GM12878 (cell line): Measurements from ENCODE around the gene STRIP2. TPM values are rescaled to one million over a fixed set of nuclear protein-coding genes. Genes with fewer than 3 reads are reported as not detected.

Experiments
- ATAC-seq: fragments of 200-7000 bp; cut with Tn5 transposase; 3 replicates; pipeline ENCODE4 v1.9.1; 2020; ENCODE audit warnings: mild to moderate bottlenecking, moderate library complexity
- BruUV-seq: library from RNA; stranded (reverse); fragments of 400-500 nt; replicated peaks from 2 replicates; lab custom pipeline; 2021; lab: Mats Ljungman, UMichigan
- CTCF ChIA-PET: fragments of 300-600 bp; sonication (Branson Sonifier 250); formaldehyde crosslinking; extraction: SDS; loops from one replicate; lab custom pipeline; 2021; ENCODE audit warnings: inconsistent platforms; lab: Yijun Ruan, JAX
- POLR2A ChIA-PET: fragments of 350-600 bp; formaldehyde crosslinking; extraction: SDS; loops from one replicate; lab custom pipeline; 2021; ENCODE audit warnings: inconsistent platforms; lab: Charles Lee
- RAD21 ChIA-PET: fragments of 300-600 bp; sonication (Branson Sonifier 250); formaldehyde crosslinking; loops from one replicate; lab custom pipeline; 2023; ENCODE audit warnings: antibody characterized with exemption; ENCODE audit not compliant: unreplicated experiment; lab: Charles Lee
- SMC1A ChIA-PET: fragments of 300-600 bp; sonication (Branson Sonifier 250); formaldehyde crosslinking; loops from one replicate; lab custom pipeline; 2023; ENCODE audit not compliant: unreplicated experiment, uncharacterized antibody; lab: Charles Lee
- DNase-seq: peaks from one replicate; pipeline ENCODE4 v3.0.0-alpha.2; 2011; ENCODE audit warnings: low read depth, low spot score
- FAIRE-seq: peaks from 3 replicates; lab custom pipeline; 2011; peaks lifted over from hg19 to GRCh38; lab: Jason Lieb, UNC
- H2AFZ ChIP-seq: 2 replicates; pipeline ENCODE4 v1.6.0; 2011; ENCODE audit warnings: low read depth, low read length, control low read depth; ENCODE audit not compliant: control insufficient read depth
- H3K27ac ChIP-seq: 2 replicates; pipeline ENCODE4 v1.5.1; 2011; ENCODE audit warnings: control low read depth; ENCODE audit not compliant: control insufficient read depth, insufficient read depth
- H3K27me3 ChIP-seq, 2 experiments: replicated peaks in 1 of 2; 2 replicates each; pipeline versions ENCODE4 v1.6.0 to v1.6.1; 2011; ENCODE audit warnings: low read length in 1 of 2; ENCODE audit not compliant: control insufficient read depth in 2 of 2, insufficient read depth in 2 of 2
- H3K36me3 ChIP-seq, 2 experiments: 2 replicates each; pipeline ENCODE4 v1.5.1; 2011; ENCODE audit warnings: low read length in 1 of 2; ENCODE audit not compliant: control insufficient read depth in 2 of 2, insufficient read depth in 2 of 2
- H3K4me1 ChIP-seq: 2 replicates; pipeline ENCODE4 v1.6.1; 2011; ENCODE audit warnings: mild to moderate bottlenecking, low read length, moderate library complexity, mixed read lengths; ENCODE audit not compliant: control insufficient read depth, insufficient read depth
- H3K4me2 ChIP-seq: 2 replicates; pipeline ENCODE4 v1.6.0; 2011; ENCODE audit warnings: control low read depth; ENCODE audit not compliant: control insufficient read depth, insufficient read depth
- H3K4me3 ChIP-seq: fragments of 200-600 bp; sonication (generic); 2 replicates; pipeline ENCODE4 v1.5.1; 2016
- H3K79me2 ChIP-seq: 2 replicates; pipeline ENCODE4 v1.6.0; 2011; ENCODE audit warnings: low read length; ENCODE audit not compliant: control insufficient read depth, insufficient read depth
- H3K9ac ChIP-seq: 2 replicates; pipeline ENCODE4 v1.8.0; 2011; ENCODE audit warnings: low read length, control low read depth, mixed read lengths; ENCODE audit not compliant: control insufficient read depth, insufficient read depth
- H3K9me3 ChIP-seq: replicated peaks from 3 replicates; pipeline ENCODE4 v1.5.1; 2011; ENCODE audit warnings: mild to moderate bottlenecking, low read length; ENCODE audit not compliant: control insufficient read depth, insufficient read depth
- H4K20me1 ChIP-seq: 2 replicates; pipeline ENCODE4 v1.6.0; 2011; ENCODE audit not compliant: control insufficient read depth, insufficient read depth
- BHLHE40 ChIP-seq, 2 experiments: fragments of 450-650 bp in 1 of 2; IDR thresholded peaks; 2 replicates each; pipeline ENCODE4 v1.6.1; 2011 to 2017; ENCODE audit warnings: low read depth in 2 of 2, borderline replicate concordance in 1 of 2, improper control_type of control experiment in 1 of 2, low read length in 1 of 2, mild to moderate bottlenecking in 1 of 2
- HDAC2 ChIP-seq: fragments of 200-600 bp; sonication (generic); IDR thresholded peaks from 2 replicates; pipeline ENCODE4 v1.6.1; 2017
- KAT2A ChIP-seq: conservative IDR thresholded peaks from 2 replicates; pipeline ENCODE4 v1.6.1; 2011; ENCODE audit warnings: low read depth, low read length; ENCODE audit not compliant: control insufficient read depth
- MLLT1 ChIP-seq: fragments of 450-650 bp; IDR thresholded peaks from 2 replicates; pipeline ENCODE4 v1.6.1; 2016; ENCODE audit warnings: mild to moderate bottlenecking
- NFIC ChIP-seq: IDR thresholded peaks from 2 replicates; pipeline ENCODE4 v1.6.1; 2012; ENCODE audit warnings: low read depth, mild to moderate bottlenecking, inconsistent platforms, low read length, moderate library complexity
- NFYB ChIP-seq: IDR thresholded peaks from 2 replicates; pipeline ENCODE4 v1.6.1; 2011; ENCODE audit warnings: low read depth, mild to moderate bottlenecking, low read length, improper control_type of control experiment, moderate library complexity; ENCODE audit not compliant: insufficient read depth
- NRF1 ChIP-seq: conservative IDR thresholded peaks from 2 replicates; pipeline ENCODE4 v1.6.1; 2011; ENCODE audit warnings: mild to moderate bottlenecking, low read depth, low read length, improper control_type of control experiment
- PAX8 ChIP-seq: fragments of 450-650 bp; IDR thresholded peaks from 2 replicates; pipeline ENCODE4 v1.6.1; 2017; ENCODE audit warnings: mild to moderate bottlenecking, moderate library complexity
- SKIL ChIP-seq: fragments of 450-650 bp; IDR thresholded peaks from 2 replicates; pipeline ENCODE4 v1.6.1; 2017; ENCODE audit warnings: mild to moderate bottlenecking, low read depth, inconsistent platforms; ENCODE audit not compliant: poor library complexity, severe bottlenecking
- SREBF2 ChIP-seq: IDR thresholded peaks from 2 replicates; pipeline ENCODE4 v1.6.1; 2012; ENCODE audit warnings: mild to moderate bottlenecking, low read length
- STAT3 ChIP-seq: IDR thresholded peaks from 2 replicates; pipeline ENCODE4 v1.6.1; 2011; ENCODE audit warnings: low read depth, low read length, improper control_type of control experiment
- TCF12 ChIP-seq: IDR thresholded peaks from 2 replicates; pipeline ENCODE4 v1.6.1; 2011; ENCODE audit warnings: low read depth, mild to moderate bottlenecking, low read length
- WGBS: methylation state at CpG from one replicate; pipeline ENCODE4 v1.1.6; 2016; ENCODE audit warnings: low lambda C conversion rate; ENCODE audit not compliant: insufficient replicate concordance, insufficient coverage; ENCODE audit errors: missing lambda C conversion rate; 5-methylcytosine and 5-hydroxymethylcytosine counted together
- in situ Hi-C: fragments of 300-500 bp; cut with MboI; formaldehyde crosslinking; loops from 9 replicates; pipeline ENCODE4 v1.14.3; 2018; ENCODE audit warnings: mixed read lengths
- intact Hi-C: fragments of 100-400 bp; cut with micrococcal nuclease; formaldehyde crosslinking; loops from one replicate; pipeline ENCODE4 v1.14.2; 2022; ENCODE audit not compliant: unreplicated experiment
- polyA plus RNA-seq, 11 experiments: library from polyadenylated mRNA; depleted of rRNA in 4 of 11; unstranded in 6 of 11; stranded (reverse) in 5 of 11; fragments of >200 nt; fragmentation: Nextera tagmentation in 4 of 11; fragmentation: Illumina TruSeq in 1 of 11; extraction: Ambion mirVana in 4 of 11; extraction: Trizol in 1 of 11; gene quantifications; 1 replicate in 1 of 11; 2 replicates in 10 of 11; pipeline versions ENCODE4 v1.2.1 to v1.2.3, GENCODE V29; 2011 to 2016; ENCODE audit warnings: inconsistent platforms in 2 of 11, missing spikeins in 2 of 11, low read depth in 1 of 11
- total RNA-seq, 4 experiments: library from RNA; depleted of rRNA in 3 of 4; stranded (reverse); fragments of >200 nt in 3 of 4; fragmentation: Illumina TruSeq in 1 of 4; extraction: Trizol in 1 of 4; gene quantifications; 2 replicates each; pipeline versions ENCODE4 v1.2.1 to v1.2.3, GENCODE V29; 2013 to 2021
- TF ChIP-seq, protein P1 (sequence below): IDR thresholded peaks from 2 replicates; pipeline ENCODE4 v1.6.1; 2011; ENCODE audit warnings: low read depth, mild to moderate bottlenecking, low read length, moderate library complexity, borderline replicate concordance; ENCODE audit errors: extremely low read depth
- TF ChIP-seq, protein P2 (sequence below): fragments of 450-650 bp; conservative IDR thresholded peaks from 2 replicates; pipeline ENCODE4 v1.6.1; 2017; ENCODE audit warnings: mild to moderate bottlenecking, moderate library complexity
- TF ChIP-seq, protein P3 (sequence below): IDR thresholded peaks from 2 replicates; pipeline ENCODE4 v1.6.1; 2011; ENCODE audit warnings: borderline replicate concordance, low read depth, mild to moderate bottlenecking, moderate library complexity, mixed read lengths, low read length; ENCODE audit not compliant: insufficient read depth; ENCODE audit errors: extremely low read length

Gene STRIP2
- total and polyA plus RNA-seq, 10 of the 15 experiments (the other 5 are each of a cell fraction or from before 2014, with no cell fraction given), result 0.48 to 5.8 (median 1.8) TPM

DNA sequence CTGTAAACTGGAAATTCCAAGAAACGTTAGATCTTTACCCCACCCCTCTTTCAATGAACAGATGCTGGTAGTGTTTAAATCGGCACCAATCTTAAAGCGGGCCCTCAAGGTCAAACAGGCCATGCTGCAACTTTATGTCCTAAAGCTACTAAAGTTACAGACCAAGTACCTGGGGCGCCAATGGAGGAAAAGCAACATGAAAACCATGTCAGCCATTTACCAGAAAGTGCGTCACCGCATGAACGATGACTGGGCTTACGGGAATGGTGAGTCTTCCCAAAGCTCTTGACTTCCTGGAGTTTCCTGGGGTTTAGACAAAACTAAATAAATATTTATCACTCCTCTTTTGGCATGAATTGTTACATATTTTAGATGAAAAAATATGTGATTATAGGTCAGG, 48.5 kb downstream of the STRIP2 start (continued):
- TF ChIP-seq BHLHE40 (IDR thresholded peaks at IDR 0.05; ENCODE audit: borderline replicate concordance in 1 of 2, low read depth in 2 of 2, low read length in 1 of 2) (no peak), NFYB (no peak)
- TF ChIP-seq, protein P1, sequence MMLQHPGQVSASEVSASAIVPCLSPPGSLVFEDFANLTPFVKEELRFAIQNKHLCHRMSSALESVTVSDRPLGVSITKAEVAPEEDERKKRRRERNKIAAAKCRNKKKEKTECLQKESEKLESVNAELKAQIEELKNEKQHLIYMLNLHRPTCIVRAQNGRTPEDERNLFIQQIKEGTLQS, result no peak

DNA sequence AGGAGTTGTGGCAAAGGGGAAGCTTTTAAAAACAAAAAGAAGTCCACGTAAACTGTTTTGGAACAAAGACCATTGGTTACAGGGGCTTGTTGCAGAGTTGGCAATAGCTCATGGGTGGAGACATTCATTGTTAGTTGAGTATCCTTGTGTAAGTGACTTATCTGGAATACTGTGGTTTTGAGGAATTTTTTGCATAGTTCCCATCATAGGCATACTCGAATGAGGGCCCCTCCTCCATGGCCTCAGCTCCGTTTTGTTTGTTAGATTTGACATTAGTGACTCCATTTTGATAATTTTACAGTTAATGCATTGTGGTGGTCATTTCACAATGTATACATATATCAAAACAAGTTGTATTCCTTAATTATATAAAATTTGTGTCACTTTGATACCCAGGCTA, 55.3 kb downstream of the STRIP2 start:
- no TSS peak for BruUV-seq
- Histone ChIP-seq H3K27me3 (no peaks in the 10 kb centered on the region), H2AFZ (no peak overlapping the region), H3K36me3 (no peaks in the 10 kb centered on the region), H3K27ac (no peak overlapping the region), H4K20me1 (no peaks in the 10 kb centered on the region), H3K4me3 (no peak overlapping the region), H3K4me1 (peaks cover 4% of the 10 kb centered on the region; the same call in 1 of the 2 replicates), H3K4me2 (no peak overlapping the region), H3K79me2 (no peaks in the 10 kb centered on the region), H3K9ac (no peak overlapping the region), H3K9me3 (no peaks in the 10 kb centered on the region)
- WGBS, result 86% methylated on average over 3 of the region's 3 CpGs
- DNase-seq, result no peak
- SMC1A ChIA-PET, result interaction anchor here (0.9 kb wide), 1 partner anchor 19 kb away, joined by 4 read pairs; no protein-coding TSS in a partner anchor
- in situ Hi-C loops (no loop called here), intact Hi-C loops (no loop called here)
- CTCF ChIA-PET, result no interaction called here
- no peak for ATAC-seq
- no peak for FAIRE-seq
- RAD21 ChIA-PET, result no interaction called here
- POLR2A ChIA-PET, result no interaction called here
- no peak for TF ChIP-seq HDAC2
- no peak for TF ChIP-seq TCF12
- no peak for TF ChIP-seq STAT3
- TF ChIP-seq, protein P2, sequence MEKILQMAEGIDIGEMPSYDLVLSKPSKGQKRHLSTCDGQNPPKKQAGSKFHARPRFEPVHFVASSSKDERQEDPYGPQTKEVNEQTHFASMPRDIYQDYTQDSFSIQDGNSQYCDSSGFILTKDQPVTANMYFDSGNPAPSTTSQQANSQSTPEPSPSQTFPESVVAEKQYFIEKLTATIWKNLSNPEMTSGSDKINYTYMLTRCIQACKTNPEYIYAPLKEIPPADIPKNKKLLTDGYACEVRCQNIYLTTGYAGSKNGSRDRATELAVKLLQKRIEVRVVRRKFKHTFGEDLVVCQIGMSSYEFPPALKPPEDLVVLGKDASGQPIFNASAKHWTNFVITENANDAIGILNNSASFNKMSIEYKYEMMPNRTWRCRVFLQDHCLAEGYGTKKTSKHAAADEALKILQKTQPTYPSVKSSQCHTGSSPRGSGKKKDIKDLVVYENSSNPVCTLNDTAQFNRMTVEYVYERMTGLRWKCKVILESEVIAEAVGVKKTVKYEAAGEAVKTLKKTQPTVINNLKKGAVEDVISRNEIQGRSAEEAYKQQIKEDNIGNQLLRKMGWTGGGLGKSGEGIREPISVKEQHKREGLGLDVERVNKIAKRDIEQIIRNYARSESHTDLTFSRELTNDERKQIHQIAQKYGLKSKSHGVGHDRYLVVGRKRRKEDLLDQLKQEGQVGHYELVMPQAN, result no peak
- TF ChIP-seq NFIC, result no peak
- no peak for TF ChIP-seq SKIL
- TF ChIP-seq MLLT1, result no peak
- TF ChIP-seq KAT2A, result no peak
- TF ChIP-seq, protein P3, sequence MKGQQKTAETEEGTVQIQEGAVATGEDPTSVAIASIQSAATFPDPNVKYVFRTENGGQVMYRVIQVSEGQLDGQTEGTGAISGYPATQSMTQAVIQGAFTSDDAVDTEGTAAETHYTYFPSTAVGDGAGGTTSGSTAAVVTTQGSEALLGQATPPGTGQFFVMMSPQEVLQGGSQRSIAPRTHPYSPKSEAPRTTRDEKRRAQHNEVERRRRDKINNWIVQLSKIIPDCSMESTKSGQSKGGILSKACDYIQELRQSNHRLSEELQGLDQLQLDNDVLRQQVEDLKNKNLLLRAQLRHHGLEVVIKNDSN, result no peak
- TF ChIP-seq SREBF2, result no peak
- TF ChIP-seq PAX8, result no peak
- TF ChIP-seq NRF1, result no peak
